Measurements from ENCODE around the gene SMYD4.
"Not testable (repeated sequence)": the region's sequence is repeated elsewhere in the genome, so short reads cannot be mapped to it uniquely, and the experiment has no call there.

SMYD4 gene

GRCh38 chr17:1755252-1755826, 74.4 kb downstream of the SMYD4 start:
- DNase-seq (ENCODE audit: low read depth in 4 of 4, low spot score in 1 of 4) = no peak

GRCh38 chr17:1754430-1755112, 75.1 kb downstream of the SMYD4 start:
- no peak for DNase-seq (ENCODE audit: low read depth in 4 of 4, low spot score in 1 of 4)

GRCh38 chr17:1753767-1754429, 75.8 kb downstream of the SMYD4 start:
- no peak for DNase-seq (ENCODE audit: low read depth in 4 of 4, low spot score in 1 of 4)

GRCh38 chr17:1752425-1753262, 77.1 kb downstream of the SMYD4 start:
- no peak for DNase-seq (ENCODE audit: low read depth in 4 of 4, low spot score in 1 of 4)

- DNase-seq (ENCODE audit: low read depth in 4 of 4, low spot score in 1 of 4) = no peak
Measured at GRCh38 chr17:1750628-1751027, 79.1 kb downstream of the SMYD4 start.

GRCh38 chr17:1746975-1747543, 82.6 kb downstream of the SMYD4 start:
- no peak for DNase-seq (ENCODE audit: low read depth in 4 of 4, low spot score in 1 of 4)

- no peak for DNase-seq (ENCODE audit: low read depth in 4 of 4, low spot score in 1 of 4)
Measured at GRCh38 chr17:1745513-1746020, 84.1 kb downstream of the SMYD4 start.

GRCh38 chr17:1744551-1745512, 84.9 kb downstream of the SMYD4 start:
- DNase-seq (ENCODE audit: low read depth in 4 of 4, low spot score in 1 of 4) = no peak

GRCh38 chr17:1743088-1743439, 86.6 kb downstream of the SMYD4 start:
- DNase-seq (ENCODE audit: low read depth in 4 of 4, low spot score in 1 of 4) = no peak

- no peak for DNase-seq (ENCODE audit: low read depth in 4 of 4, low spot score in 1 of 4)
Measured at GRCh38 chr17:1742371-1743087, 87.2 kb downstream of the SMYD4 start, which contains the start of gene SERPINF2. TSS of gene SERPINF2 (plus strand) at chr17:1742871. CDS start at chr17:1744996, 2,125 bp downstream.

GRCh38 chr17:1741899-1742298, 87.8 kb downstream of the SMYD4 start:
- not testable (repeated sequence) for DNase-seq (ENCODE audit: low read depth in 4 of 4, low spot score in 1 of 4)

- no peak for DNase-seq (ENCODE audit: low read depth in 4 of 4, low spot score in 1 of 4)
Measured at GRCh38 chr17:1737531-1738291, 92.0 kb downstream of the SMYD4 start.

- DNase-seq (ENCODE audit: low read depth in 4 of 4, low spot score in 1 of 4) = peak in 2 of 4 experiments; percentile 37 to 64
Measured at GRCh38 chr17:1736348-1737281, 93.1 kb downstream of the SMYD4 start.

GRCh38 chr17:1735834-1736347, 93.8 kb downstream of the SMYD4 start:
- DNase-seq (ENCODE audit: low read depth in 4 of 4, low spot score in 1 of 4) = no peak

GRCh38 chr17:1735418-1735817, 94.3 kb downstream of the SMYD4 start:
- no peak for DNase-seq (ENCODE audit: low read depth in 4 of 4, low spot score in 1 of 4)

- no peak for DNase-seq (ENCODE audit: low read depth in 4 of 4, low spot score in 1 of 4)
Measured at GRCh38 chr17:1733759-1734158, 95.9 kb downstream of the SMYD4 start.

GRCh38 chr17:1732833-1733321, 96.8 kb downstream of the SMYD4 start:
- no peak for DNase-seq (ENCODE audit: low read depth in 4 of 4, low spot score in 1 of 4)

Data from stimulated activated CD4-positive, alpha-beta T cell treated with anti-CD3 and anti-CD28 coated beads, Interleukin-1b, Interleukin-23, amount 100 ng/mL, for 24 hours (primary cell).